COLO668 (cell line): Measurements from ENCODE around the gene MAML3.
A peak's percentile ranks its signal among the peaks of the same experiment; 100 is the strongest.

Experiments used
- DNase-seq: peaks from one replicate; lab custom pipeline; 2025; ENCODE audit not compliant: unreplicated experiment; lab: John Stamatoyannopoulos, UW

MAML3 gene

DNA sequence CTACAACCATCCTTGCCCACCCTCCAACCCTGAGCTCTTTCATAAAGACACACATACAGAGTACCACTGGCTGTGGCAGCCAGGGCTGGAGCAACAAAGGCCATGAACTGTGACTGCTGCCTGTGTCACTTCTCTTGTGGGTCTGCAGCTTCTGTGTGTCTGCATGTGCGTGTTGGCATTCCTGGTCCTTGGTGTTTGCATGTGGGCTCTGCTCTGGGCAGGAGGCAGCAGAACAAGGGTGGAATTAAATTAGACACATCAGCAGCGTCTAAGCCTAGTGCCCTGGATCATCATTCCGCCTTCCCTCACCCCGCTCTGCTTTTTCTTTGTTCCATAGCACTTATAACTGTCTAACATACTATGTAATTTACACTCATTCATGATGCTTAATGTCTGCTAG is 330.6 kb downstream of the MAML3 start:
- DNase-seq: no peak

DNA sequence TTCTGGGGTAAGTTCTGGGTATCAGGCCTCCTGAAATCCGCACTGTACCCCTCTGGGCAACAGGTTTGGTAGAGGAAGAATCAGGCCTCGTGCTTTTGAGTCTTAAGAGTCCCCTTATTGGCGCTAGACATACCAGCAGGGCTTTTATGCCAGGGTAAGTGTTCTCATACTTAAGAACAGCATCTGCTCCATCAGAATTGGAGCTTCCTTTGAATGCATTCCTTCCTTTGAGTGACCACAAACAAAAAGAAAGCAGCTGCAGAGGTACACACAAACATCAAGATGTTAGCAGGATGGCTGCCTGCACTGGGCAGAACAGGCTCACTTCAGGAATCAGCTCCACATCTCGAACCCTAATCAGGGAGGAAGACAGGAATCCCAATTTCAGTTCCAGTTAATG is 331.6 kb downstream of the MAML3 start:
- no peak for DNase-seq

DNA sequence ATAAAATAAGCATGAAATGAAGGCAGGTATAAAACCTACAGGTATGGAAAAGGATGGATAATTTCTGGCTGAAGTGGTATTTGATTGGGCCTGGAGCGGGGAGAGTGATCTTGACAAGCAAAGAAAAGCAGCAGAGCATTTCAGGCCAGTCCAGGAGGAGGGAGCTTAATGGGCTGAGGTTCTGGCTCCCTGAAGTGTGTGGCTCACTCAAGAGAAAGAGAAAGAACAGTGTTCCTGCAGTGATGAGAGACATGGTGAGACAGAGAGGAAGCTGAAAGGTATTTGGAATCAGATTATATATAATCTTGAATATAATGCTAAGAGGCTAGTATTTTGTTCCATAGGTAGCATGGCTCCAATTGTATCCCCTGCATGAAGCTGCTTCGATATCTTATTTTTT is 334.9 kb downstream of the MAML3 start:
- DNase-seq: no peak

GRCh38 chr4:139817657-139818452 is 336.1 kb downstream of the MAML3 start:
- peak; percentile 25 for DNase-seq

GRCh38 chr4:139816856-139817255 is 337.1 kb downstream of the MAML3 start:
- no peak for DNase-seq

- DNase-seq: no peak
Observed at GRCh38 chr4:139815778-139816601, 338.0 kb downstream of the MAML3 start.

- peak; percentile 25 for DNase-seq
Observed at GRCh38 chr4:139814323-139815015, 339.5 kb downstream of the MAML3 start.

DNA sequence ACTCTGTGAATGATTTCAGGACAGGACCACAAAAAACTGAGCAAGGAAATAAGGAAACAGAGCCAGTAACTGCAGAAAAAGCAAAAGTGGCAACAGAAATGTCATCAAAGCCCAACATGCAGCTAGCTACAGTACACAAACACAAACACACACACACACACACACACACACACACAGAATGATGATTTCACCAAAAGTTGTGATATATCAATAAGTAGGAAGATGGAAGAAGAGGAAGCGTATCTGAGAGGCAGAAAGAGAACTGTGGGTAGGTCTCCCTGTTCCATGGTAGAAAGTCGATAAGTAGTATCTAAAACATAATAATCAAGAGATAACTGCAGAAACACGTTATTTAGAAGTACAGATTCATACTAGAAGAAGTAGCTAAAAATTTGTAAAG is 340.1 kb downstream of the MAML3 start:
- DNase-seq: no peak

GRCh38 chr4:139810710-139811109 is 343.3 kb downstream of the MAML3 start:
- no peak for DNase-seq

DNA sequence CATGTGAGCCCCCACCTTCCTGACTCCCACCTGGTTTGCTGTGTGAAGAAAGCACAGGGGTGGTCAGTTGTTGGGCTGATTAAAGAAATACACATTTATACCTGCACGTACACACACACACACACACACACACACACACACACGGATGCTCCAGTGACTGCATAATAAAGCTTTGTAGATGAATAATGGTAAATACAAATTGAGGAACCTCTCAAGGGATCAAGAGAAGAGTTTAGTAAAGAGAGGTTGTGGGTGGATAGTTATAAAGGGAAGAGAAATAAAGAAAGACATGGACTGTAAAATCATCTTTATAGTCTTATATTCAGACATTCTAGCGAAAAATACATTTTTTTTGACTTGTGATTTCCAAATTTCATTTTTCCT is 344.2 kb downstream of the MAML3 start:
- no peak for DNase-seq

- DNase-seq: peak; percentile 37
Observed at GRCh38 chr4:139808808-139809756, 344.9 kb downstream of the MAML3 start.

DNA sequence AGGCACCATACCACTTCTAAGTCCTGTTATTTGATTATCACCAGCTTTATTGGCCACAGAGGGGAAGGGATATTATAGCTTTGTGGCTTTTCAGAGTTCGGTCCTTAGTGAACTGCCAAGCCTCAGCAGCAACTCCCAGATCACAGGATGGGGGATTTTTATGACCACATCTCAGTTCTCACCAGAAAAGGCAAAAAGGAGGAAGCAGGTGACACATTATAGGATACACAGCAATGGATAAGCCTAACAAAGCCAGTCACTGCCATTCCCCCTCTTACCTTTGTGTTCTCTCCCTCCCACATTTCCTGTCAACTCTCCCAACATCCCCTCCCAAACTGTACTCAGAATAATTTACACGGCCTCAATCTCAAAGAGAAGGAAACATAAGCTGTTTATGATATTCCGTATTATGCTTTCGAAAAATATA is 345.6 kb downstream of the MAML3 start:
- DNase-seq: peak; percentile 34

DNA sequence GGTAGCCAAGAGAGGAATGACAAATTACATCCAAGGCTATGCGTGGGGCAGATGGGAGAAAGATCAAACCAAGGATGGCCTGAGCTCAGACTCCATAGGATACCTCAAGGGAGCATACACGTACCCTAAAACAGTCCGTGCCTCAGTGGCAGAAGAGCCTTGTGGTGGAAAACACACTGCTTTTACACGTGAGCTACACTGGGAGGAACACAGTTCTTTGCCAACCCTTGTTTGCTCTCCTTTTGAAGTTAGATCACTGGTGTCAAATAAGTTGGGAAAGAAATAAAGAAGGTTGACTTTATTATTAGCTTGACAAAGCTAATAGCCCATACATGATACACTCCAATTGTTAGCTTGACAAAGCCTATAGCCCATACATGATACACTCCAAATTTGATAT is 346.5 kb downstream of the MAML3 start:
- DNase-seq: no peak

- DNase-seq: no peak
Observed at GRCh38 chr4:139806929-139807328, 347.1 kb downstream of the MAML3 start.

DNA sequence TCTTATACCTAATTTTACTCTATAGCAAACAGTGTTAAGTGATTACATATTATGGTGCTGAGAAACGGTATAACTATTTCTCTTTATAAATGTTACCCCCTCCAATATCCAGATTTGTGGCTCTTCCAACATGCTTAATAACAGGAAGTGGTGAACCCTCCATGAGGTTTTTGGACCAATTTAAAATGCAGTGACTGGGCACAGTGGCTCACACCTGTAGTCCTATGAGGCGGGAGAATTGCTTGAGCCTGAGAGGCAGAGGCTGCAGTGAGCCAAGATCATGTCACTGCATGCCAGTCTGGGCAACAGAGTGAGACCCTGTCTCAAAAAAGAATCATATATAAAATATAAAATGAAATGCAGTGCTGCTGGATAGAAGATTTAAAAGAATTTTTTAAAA is 351.1 kb downstream of the MAML3 start:
- DNase-seq: no peak

- no peak for DNase-seq
Observed at GRCh38 chr4:139802488-139802887, 351.5 kb downstream of the MAML3 start.

GRCh38 chr4:139801895-139802294 is 352.1 kb downstream of the MAML3 start:
- DNase-seq: no peak

DNA sequence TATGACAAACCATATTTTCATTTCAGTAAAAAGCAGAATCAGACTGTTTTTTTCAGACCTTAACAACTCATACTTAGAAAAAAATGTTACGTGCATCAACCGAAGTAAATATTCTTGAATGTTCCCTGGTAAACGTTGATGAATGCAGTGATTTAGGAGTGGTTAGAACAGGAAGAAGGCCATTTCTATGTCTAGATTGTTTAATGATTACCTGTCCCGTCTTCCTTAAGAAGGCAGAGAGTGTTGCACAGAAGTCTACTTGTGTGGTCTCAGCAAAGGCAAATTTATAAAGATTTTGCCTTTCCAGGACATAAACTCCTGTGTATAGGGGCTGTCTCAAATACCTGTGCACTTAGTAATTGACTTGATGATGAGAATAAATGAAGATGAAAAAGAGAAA is 353.9 kb downstream of the MAML3 start:
- no peak for DNase-seq

DNA sequence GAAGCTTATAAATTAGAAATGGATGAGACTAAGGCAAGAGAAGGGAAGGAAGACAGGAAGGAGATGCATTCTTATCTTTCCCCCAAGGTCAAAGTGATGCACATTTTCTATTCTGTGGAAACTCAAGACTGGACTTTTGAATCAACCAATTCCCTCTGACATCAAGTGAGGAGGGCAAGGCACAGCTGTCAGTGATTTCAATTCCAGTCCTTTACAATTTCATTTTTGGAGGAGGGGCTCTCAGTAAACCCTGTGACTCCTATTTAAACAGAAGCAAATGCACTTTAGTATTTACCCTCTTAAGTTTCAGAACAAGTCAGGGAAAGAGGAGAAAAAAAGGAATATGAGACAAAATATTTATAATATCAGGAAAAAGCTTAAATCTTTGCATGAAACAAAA is 354.4 kb downstream of the MAML3 start:
- DNase-seq: no peak

- no peak for DNase-seq
Observed at GRCh38 chr4:139798456-139798855, 355.5 kb downstream of the MAML3 start.

DNA sequence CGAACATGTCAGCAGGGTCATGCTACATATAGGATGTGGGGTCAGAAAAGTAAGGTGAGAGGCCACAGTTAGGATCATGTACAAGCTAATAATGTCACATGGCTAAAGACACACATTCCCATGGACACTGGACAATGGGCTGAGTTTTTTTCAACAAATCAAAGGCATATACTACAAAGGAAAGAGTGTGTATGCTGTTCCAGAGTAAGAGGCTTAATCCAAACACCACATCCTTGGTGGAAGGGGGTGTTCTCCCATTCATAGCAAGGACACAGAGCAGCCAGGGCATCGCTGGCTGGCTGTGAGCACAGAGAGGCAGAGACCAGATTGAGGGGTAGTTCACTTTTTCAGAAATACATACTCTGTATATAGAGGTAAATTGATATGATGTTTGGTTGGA is 356.7 kb downstream of the MAML3 start:
- DNase-seq: no peak
